ENCODE measurements around the gene HMGB4. TPM values are rescaled to one million over a fixed set of nuclear protein-coding genes. Genes with fewer than 3 reads are reported as not detected.

Gene HMGB4
- total and polyA plus RNA-seq, 8 donors = not detected

- ATAC-seq (no peak), FAIRE-seq (no peak), DNase-seq (no peak)
- no peaks in the 10 kb centered on the region for H3K36me3 ChIP-seq
- no peak overlapping the region for H3K27ac ChIP-seq
- 37 to 67% methylated on average over 1 of the region's 1 CpG for WGBS, 2 donors
- intact Hi-C loops (cut with DNase I) = no loop called here
- H3K27me3 ChIP-seq = no peaks in the 10 kb centered on the region
- TF ChIP-seq CTCF (IDR thresholded peaks at IDR 0.05) = no peak
- H3K4me3 ChIP-seq = no peak overlapping the region
- H3K4me1 ChIP-seq = no peaks in the 10 kb centered on the region
- H3K9me3 ChIP-seq = no peaks in the 10 kb centered on the region
Observed at GRCh38 chr1:33823830-33824229, 40.0 kb upstream of the HMGB4 start.

GRCh38 chr1:33824321-33824720, 39.6 kb upstream of the HMGB4 start:
- intact Hi-C loops (cut with DNase I) = no loop called here
- Histone ChIP-seq H3K4me3 (no peak overlapping the region), H3K36me3 (no peaks in the 10 kb centered on the region), H3K27me3 (no peaks in the 10 kb centered on the region), H3K9me3 (no peaks in the 10 kb centered on the region), H3K4me1 (no peaks in the 10 kb centered on the region), H3K27ac (no peak overlapping the region)
- DNase-seq (no peak), FAIRE-seq (no peak), ATAC-seq (no peak)
- no peak for TF ChIP-seq CTCF (IDR thresholded peaks at IDR 0.05)
- 74 to 82% methylated on average over 6 of the region's 6 CpGs for WGBS, 2 donors

- WGBS, 2 donors = 40 to 67% methylated on average over 1 of the region's 1 CpG
- no peak for TF ChIP-seq CTCF (IDR thresholded peaks at IDR 0.05)
- no peak for FAIRE-seq
Observed at GRCh38 chr1:33824971-33825370, 38.9 kb upstream of the HMGB4 start.

GRCh38 chr1:33825506-33825905, 38.4 kb upstream of the HMGB4 start:
- Histone ChIP-seq H3K36me3 (no peaks in the 10 kb centered on the region), H3K27ac (no peak overlapping the region), H3K4me1 (no peaks in the 10 kb centered on the region), H3K4me3 (no peak overlapping the region), H3K9me3 (no peaks in the 10 kb centered on the region), H3K27me3 (no peaks in the 10 kb centered on the region)
- FAIRE-seq (no peak), DNase-seq (no peak), ATAC-seq (no peak)
- intact Hi-C loops (cut with DNase I) = no loop called here
- WGBS, 2 donors = 81 to 84% methylated on average over 10 of the region's 10 CpGs
- no peak for TF ChIP-seq CTCF (IDR thresholded peaks at IDR 0.05)

More at GRCh38 chr1:33824971-33825370, 38.9 kb upstream of the HMGB4 start:
- intact Hi-C loops (cut with DNase I) = no loop called here
- no peaks in the 10 kb centered on the region for H3K9me3 ChIP-seq
- H3K4me3 ChIP-seq = no peak overlapping the region
- no peak for DNase-seq
- H3K27me3 ChIP-seq = no peaks in the 10 kb centered on the region
- no peaks in the 10 kb centered on the region for H3K4me1 ChIP-seq
- no peak overlapping the region for H3K27ac ChIP-seq
- no peak for ATAC-seq
- H3K36me3 ChIP-seq = no peaks in the 10 kb centered on the region

GRCh38 chr1:33826311-33826710, 37.6 kb upstream of the HMGB4 start:
- Histone ChIP-seq H3K36me3 (no peaks in the 10 kb centered on the region), H3K27me3 (no peaks in the 10 kb centered on the region), H3K9me3 (no peaks in the 10 kb centered on the region), H3K4me3 (no peak overlapping the region), H3K27ac (no peak overlapping the region), H3K4me1 (no peaks in the 10 kb centered on the region)
- no peak for FAIRE-seq
- intact Hi-C loops (cut with DNase I) = no loop called here
- DNase-seq = no peak
- no peak for TF ChIP-seq CTCF (IDR thresholded peaks at IDR 0.05)
- ATAC-seq = no peak

All from pancreas (tissue), 10 donors.